GM03348 (cell line): ENCODE results near the gene MXRA7.
"Not testable (repeated sequence)": the region's sequence is repeated elsewhere in the genome, so short reads cannot be mapped to it uniquely, and the experiment has no call there.

ENCODE experiments used
- DNase-seq: peaks from one replicate; pipeline ENCODE4 v3.0.0; 2012; ENCODE audit warnings: low spot score

The MXRA7 gene

GRCh38 chr17:76643553-76644148 lies 67.1 kb downstream of the MXRA7 start, which contains the start of gene ST6GALNAC1:
Gene ST6GALNAC1 (minus strand): TSS chr17:76643757. CDS start chr17:76643638, 119 bp downstream.
- DNase-seq = no peak

- no peak for DNase-seq
These were observed 67.8 kb downstream of the MXRA7 start for GRCh38 chr17:76642994-76643393.

GRCh38 chr17:76642032-76642561 lies 68.7 kb downstream of the MXRA7 start:
- no peak for DNase-seq

DNA sequence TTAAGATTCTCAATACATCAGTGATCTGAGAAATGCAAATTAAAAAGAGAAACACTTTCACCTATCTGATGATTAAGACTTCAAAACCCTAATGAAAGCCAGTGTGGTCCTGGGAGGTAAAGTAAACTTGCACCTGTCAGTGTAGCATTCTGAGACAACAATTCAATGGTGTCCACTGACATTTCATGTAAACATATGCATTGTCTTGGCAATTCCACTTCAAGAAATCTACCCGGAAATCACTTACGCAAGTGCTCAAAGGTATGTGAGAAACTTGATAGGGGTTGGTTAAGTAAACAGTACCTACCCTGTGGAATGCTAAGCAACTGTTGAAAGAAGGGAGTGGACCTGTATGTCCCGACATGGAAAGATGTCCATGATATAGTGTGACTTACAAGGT lies 69.3 kb downstream of the MXRA7 start:
- no peak for DNase-seq

- no peak for DNase-seq
These were observed 70.0 kb downstream of the MXRA7 start for GRCh38 chr17:76640550-76641380.

GRCh38 chr17:76638263-76638662 lies 72.5 kb downstream of the MXRA7 start:
- no peak for DNase-seq

DNA sequence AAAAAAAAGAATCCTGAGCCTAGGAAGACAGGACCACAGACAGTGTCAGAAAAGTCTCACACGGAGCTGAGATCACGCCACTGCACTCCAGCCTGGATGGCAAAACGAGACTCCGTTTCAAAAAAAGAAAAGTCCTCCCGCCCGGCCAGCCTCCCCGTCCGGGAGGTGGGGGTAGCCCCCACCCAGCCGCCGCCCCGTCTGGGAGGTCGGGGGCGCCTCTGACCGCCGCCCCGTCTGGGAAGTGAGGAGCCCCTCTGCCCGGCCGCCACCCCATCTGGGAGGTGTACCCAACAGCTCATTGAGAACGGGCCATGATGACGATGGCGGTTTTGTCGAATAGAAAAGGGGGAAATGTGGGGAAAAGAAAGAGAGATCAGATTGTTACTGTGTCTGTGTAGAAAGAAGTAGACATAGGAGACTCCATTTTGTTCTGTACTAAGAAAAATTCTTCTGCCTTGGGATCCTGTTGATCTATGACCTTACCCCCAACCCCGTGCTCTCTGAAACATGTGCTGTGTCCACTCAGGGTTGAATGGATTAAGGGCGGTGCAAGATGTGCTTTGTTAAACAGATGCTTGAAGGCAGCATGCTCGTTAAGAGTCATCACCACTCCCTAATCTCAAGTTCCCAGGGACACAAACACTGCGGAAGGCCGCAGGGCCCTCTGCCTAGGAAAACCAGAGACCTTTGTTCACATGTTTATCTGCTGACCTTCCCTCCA lies 74.1 kb downstream of the MXRA7 start:
- DNase-seq = not testable (repeated sequence)

DNA sequence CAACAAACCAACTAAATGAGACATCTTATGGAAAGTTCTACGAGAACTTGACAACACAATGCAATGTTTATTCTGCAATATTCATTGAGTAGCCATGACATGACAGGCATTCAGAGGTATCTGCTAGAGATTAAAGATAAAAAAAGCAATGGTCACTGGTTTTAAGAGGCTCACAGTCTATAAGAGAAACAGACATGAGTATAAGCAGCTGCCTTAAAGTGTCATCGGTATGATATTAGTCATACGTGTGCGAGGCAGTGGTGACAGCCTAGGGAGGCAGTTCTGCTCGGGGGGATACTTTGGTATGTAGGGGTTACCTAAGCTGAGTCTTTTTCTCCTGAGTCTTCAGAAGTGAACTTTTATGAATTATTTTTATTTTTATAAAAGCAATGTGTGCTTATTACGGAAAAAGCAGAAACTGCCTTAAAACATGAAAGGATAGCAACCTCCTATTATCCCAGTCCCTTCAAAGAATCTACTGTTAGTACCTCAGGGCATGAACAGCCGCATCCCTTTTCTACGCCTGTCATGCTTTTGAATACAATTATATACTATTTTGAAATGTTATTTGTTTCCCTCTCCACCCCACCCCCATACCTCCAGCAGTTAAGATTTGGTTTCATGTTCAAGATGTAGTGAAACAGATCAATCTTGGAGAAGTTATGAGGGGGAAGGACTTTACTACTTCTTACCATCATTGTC lies 75.0 kb downstream of the MXRA7 start:
- no peak for DNase-seq

- DNase-seq = no peak
These were observed 75.7 kb downstream of the MXRA7 start for GRCh38 chr17:76635039-76635438.

GRCh38 chr17:76633628-76634328 lies 77.0 kb downstream of the MXRA7 start:
- no peak for DNase-seq

DNA sequence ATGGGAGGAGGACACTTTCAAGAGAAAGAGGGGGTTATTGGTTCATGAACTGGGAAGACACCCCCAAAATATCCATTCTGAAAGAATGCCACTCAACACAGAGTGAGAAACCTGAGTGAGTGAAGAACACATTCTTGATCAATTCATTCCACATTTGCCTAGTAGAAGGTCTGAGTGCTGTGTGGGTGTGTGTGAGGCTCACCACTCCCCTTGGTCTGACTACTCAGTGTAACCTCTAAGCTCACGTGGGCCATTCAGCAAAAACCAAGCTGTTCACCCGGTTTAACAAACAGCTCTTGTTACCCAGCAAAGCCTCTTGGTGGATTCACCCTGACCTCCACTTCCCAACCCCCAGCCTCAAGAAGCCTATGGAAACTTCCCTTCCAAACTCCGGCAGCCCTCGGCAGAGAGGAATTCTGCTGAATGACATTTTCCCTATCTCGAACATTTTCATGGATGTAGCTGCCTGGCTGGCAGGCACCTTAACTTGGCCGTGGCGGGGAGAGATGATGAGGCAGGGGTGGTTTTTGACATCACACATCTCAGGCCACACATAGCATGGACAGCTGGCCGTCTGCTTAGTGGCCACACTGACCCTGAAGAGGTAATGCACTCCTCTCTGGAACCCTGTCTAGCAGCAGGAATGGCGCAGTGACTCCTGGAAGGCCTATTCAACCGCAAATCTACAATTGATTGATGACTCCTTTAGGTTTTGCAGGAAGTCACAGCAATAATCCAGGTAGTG lies 78.8 kb downstream of the MXRA7 start:
- DNase-seq = no peak

- DNase-seq = no peak
These were observed 80.6 kb downstream of the MXRA7 start for GRCh38 chr17:76630151-76630550.
